Memory B cell (primary cell): Measurements from ENCODE around the gene DPP10.
"Not testable (repeated sequence)": the region's sequence is repeated elsewhere in the genome, so short reads cannot be mapped to it uniquely, and the experiment has no call there.

Experiments
- ATAC-seq: fragments of 150-1000 bp; cut with Tn5 transposase; 2 replicates; pipeline ENCODE4 v1.10.0; 2021; ENCODE audit warnings: low read depth, mild to moderate bottlenecking, moderate library complexity
- DNase-seq, 2 donors: peaks; one replicate each; pipeline ENCODE4 v3.0.0; 2022; ENCODE audit warnings: low spot score in 2 of 2
- H3K27ac Mint-ChIP-seq: one replicate; pipeline ENCODE4 v1.8.0; 2022; ENCODE audit warnings: mild to moderate bottlenecking, moderate library complexity, mixed read lengths
- H3K27me3 Mint-ChIP-seq: one replicate; pipeline ENCODE4 v1.8.0; 2022; ENCODE audit warnings: mixed read lengths
- H3K36me3 Mint-ChIP-seq: one replicate; pipeline ENCODE4 v1.8.0; 2022; ENCODE audit warnings: mild to moderate bottlenecking, mixed read lengths
- H3K4me1 Mint-ChIP-seq: one replicate; pipeline ENCODE4 v1.8.0; 2022; ENCODE audit warnings: mixed read lengths
- H3K4me3 Mint-ChIP-seq: one replicate; pipeline ENCODE4 v1.8.0; 2022; ENCODE audit warnings: mild to moderate bottlenecking, moderate library complexity, mixed read lengths
- H3K9me3 Mint-ChIP-seq: one replicate; pipeline ENCODE4 v1.8.0; 2022; ENCODE audit warnings: mixed read lengths

The DPP10 gene

DNA sequence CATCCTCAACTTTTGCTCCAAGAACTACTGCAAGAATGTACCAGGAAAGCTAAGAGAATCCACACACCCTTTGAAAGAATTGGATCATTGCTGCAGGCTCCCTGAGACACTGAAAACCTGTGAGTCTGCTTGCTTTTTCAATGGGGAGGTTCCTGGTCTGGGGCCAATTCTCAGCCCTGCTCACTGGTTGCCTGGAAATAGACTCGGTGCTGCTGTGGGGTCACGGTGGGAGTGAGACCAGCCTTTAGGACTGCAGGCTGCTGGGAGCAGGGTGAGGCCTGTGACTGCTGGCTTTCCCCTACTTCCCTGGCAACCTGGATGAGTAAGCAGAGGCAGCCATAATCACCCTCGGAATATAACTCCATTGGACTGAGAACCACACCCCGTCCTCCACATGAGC lies 569.3 kb downstream of the DPP10 start:
- no peak for ATAC-seq
- Mint-ChIP-seq H3K9me3 (no peaks in the 10 kb centered on the region), H3K4me1 (no peaks in the 10 kb centered on the region), H3K27ac (no peak overlapping the region), H3K27me3 (no peaks in the 10 kb centered on the region), H3K36me3 (no peaks in the 10 kb centered on the region), H3K4me3 (no peak overlapping the region)
- no peak for DNase-seq

DNA sequence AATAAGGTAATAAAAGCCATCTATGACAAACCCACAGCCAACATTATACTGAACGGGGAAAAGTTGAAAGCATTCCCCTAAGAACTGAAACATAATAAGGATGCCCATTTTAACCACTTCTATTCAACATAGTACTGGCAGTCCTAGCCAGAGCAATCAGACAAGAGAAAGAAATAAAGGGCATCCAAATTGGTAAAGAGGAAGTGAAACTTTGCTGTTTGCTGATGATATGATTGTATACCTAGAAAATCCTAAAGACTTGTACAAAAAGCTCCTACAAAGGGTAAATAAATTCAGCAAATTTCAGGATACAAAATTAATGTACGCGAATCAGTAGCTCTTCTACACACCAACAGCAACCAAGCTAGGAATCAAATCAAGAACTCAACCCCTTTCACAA lies 579.6 kb downstream of the DPP10 start:
- ATAC-seq, H3K4me3 Mint-ChIP-seq, H3K36me3 Mint-ChIP-seq, DNase-seq, H3K27ac Mint-ChIP-seq, H3K27me3 Mint-ChIP-seq, H3K4me1 Mint-ChIP-seq: not testable (repeated sequence)
- peaks cover 27% of the 10 kb centered on the region for H3K9me3 Mint-ChIP-seq

DNA sequence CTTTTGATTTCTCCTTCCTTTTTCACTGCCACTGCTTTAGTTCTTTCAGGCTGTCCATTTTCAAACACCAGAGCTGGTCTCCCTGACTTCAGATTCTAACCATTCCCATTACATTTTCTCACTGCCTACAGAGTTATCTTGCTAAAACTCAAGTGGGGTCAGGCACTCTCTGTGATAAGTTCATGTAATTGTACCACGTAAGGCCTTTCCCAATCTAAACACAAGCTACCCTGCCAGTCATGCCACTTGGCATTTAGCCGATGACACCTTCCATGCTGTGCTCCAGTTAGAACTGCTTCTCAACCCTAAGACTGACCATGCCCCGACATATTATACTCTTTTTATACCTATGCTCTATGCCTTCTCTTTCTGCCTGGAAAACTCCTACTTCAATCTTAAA lies 592.4 kb downstream of the DPP10 start:
- ATAC-seq (no peak), DNase-seq (no peak)
- no peaks in the 10 kb centered on the region for H3K4me1 Mint-ChIP-seq
- H3K36me3 Mint-ChIP-seq, result no peaks in the 10 kb centered on the region
- H3K27ac Mint-ChIP-seq, result no peak overlapping the region
- peaks cover 15% of the 10 kb centered on the region for H3K9me3 Mint-ChIP-seq
- H3K4me3 Mint-ChIP-seq, result no peak overlapping the region
- H3K27me3 Mint-ChIP-seq, result no peaks in the 10 kb centered on the region

DNA sequence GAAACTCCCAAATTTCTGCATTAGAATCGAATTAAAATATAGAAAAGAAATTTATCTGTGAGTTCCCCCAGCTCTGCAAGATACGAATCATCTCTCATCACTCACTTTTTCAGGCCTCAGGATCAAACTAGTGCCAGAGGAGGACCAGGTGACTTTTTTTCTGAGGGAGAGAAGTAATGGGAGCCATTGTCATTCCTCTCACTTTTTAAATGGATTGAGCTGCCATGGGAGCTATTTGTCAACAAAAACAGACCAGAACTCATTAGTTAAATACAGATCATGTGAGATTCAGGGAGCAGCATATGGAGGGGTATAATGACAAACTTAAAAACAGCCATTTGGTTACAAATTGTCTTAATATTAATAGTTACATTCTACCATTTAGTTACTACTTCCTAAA lies 594.4 kb downstream of the DPP10 start:
- ATAC-seq (no peak), DNase-seq (no peak)
- peaks cover 9% of the 10 kb centered on the region for H3K9me3 Mint-ChIP-seq
- H3K27me3 Mint-ChIP-seq, result no peaks in the 10 kb centered on the region
- H3K4me1 Mint-ChIP-seq, result no peaks in the 10 kb centered on the region
- no peaks in the 10 kb centered on the region for H3K36me3 Mint-ChIP-seq
- no peak overlapping the region for H3K27ac Mint-ChIP-seq
- H3K4me3 Mint-ChIP-seq, result no peak overlapping the region

DNA sequence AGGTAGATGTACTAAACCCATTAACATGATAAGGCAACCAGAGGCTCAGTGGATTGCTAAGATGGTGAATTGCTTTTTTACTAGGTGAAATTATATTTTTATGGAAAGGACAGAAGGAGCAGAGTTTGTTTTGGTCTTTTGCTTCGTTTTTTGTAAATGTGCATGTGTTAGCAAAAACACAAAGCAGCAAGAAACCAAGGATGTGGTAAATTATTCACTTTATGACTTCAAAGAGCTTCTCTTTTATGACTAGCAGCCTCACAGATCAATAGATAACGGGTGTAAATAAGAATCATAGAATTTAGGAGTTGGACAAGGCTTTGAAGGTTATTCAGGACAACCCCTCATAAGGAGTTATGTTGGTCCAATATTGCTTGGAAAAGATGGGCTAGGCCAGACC lies 615.0 kb downstream of the DPP10 start:
- ATAC-seq, result no peak
- peaks cover 5% of the 10 kb centered on the region for H3K9me3 Mint-ChIP-seq
- no peaks in the 10 kb centered on the region for H3K27me3 Mint-ChIP-seq
- H3K27ac Mint-ChIP-seq, result no peak overlapping the region
- DNase-seq, result no peak
- H3K36me3 Mint-ChIP-seq, result no peaks in the 10 kb centered on the region
- H3K4me3 Mint-ChIP-seq, result no peak overlapping the region
- H3K4me1 Mint-ChIP-seq, result no peaks in the 10 kb centered on the region

DNA sequence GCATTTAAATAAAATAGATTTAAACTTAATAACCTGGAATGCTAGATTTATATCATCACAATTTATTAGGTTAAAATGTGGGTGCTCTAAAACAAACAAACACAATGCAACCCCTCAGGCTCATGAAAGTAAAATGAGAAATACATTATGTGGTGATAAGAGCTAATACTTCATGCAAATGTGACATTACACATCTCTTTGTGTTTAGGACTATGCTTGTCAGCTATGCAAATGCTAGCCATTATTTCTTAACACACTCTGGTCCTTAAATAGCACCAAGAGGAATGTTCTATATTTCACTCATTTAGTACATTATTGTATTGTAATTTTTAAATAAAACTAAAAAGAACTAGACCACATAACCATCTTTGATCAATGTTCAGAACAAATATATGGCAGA lies 627.6 kb downstream of the DPP10 start:
- no peak overlapping the region for H3K4me3 Mint-ChIP-seq
- H3K9me3 Mint-ChIP-seq, result peaks cover 3% of the 10 kb centered on the region
- ATAC-seq (no peak), DNase-seq (no peak)
- H3K27me3 Mint-ChIP-seq, result no peaks in the 10 kb centered on the region
- H3K27ac Mint-ChIP-seq, result no peak overlapping the region
- no peaks in the 10 kb centered on the region for H3K4me1 Mint-ChIP-seq
- no peaks in the 10 kb centered on the region for H3K36me3 Mint-ChIP-seq

DNA sequence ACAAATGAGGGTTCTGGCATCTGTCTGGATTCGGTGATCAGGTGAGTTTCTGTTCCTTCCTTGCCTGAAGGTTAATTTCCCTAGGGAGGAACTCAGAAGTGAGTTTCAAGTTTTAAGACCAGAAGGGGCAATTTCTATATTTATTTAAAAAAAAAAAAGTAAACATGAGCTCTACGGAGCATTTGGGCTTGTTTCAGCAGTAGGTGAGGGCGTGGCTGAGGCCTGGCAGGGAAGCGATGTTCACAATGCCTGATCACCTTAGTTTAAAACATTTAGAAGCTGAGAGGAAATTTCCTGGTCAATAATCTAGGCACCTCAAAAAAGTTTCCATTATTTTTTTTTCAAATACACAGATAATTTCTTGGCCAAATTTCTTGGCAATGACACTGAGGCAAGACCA lies 629.1 kb downstream of the DPP10 start:
- Mint-ChIP-seq H3K9me3 (peaks cover 3% of the 10 kb centered on the region), H3K27ac (no peak overlapping the region), H3K4me1 (no peaks in the 10 kb centered on the region), H3K4me3 (no peak overlapping the region), H3K36me3 (no peaks in the 10 kb centered on the region), H3K27me3 (no peaks in the 10 kb centered on the region)
- DNase-seq (no peak), ATAC-seq (no peak)

DNA sequence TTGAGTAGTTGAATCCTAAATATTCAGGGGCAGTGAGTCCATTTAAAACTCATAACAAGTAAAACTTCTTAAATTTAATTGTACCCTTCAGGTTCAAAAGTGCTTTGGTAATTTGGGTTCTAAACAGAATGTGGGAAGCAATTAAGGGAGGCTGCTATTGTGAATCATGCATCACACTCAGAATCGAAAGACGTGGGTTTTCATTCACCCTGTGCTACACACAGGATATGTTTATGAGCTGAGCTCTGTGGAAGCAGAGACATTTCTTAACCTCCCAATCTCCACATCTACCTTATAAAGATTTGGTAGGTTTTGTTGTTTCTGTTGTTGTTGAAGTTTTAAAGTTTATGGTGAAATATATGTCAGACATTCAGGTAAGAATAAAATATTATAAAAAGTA lies 633.4 kb downstream of the DPP10 start:
- Mint-ChIP-seq H3K9me3 (peaks cover 1% of the 10 kb centered on the region), H3K27ac (no peak overlapping the region), H3K4me1 (no peaks in the 10 kb centered on the region), H3K36me3 (no peaks in the 10 kb centered on the region), H3K27me3 (no peaks in the 10 kb centered on the region), H3K4me3 (no peak overlapping the region)
- ATAC-seq (no peak), DNase-seq (no peak)

DNA sequence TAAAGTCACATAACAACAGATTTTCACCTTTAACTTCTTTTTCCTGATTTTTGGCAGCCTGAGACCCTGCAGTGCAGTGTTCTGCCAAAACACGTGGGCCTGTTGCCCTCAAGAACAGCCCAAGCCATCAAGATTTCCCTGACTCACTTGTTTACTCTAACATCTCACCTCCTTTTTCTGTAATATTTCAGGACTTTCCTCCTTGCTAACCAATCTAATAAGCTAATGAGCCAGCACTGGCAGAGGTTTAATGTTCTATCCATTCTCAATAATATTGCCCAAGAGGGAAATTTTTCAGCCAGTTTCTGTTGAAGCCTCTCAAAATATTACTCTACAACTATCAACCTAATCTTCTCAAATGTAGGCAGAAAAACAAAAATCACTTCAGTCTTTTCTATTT lies 635.2 kb downstream of the DPP10 start:
- ATAC-seq, result no peak
- Mint-ChIP-seq H3K27me3 (no peaks in the 10 kb centered on the region), H3K27ac (no peak overlapping the region), H3K4me1 (no peaks in the 10 kb centered on the region), H3K36me3 (no peaks in the 10 kb centered on the region), H3K9me3 (peaks cover 1% of the 10 kb centered on the region), H3K4me3 (no peak overlapping the region)
- DNase-seq, result no peak

DNA sequence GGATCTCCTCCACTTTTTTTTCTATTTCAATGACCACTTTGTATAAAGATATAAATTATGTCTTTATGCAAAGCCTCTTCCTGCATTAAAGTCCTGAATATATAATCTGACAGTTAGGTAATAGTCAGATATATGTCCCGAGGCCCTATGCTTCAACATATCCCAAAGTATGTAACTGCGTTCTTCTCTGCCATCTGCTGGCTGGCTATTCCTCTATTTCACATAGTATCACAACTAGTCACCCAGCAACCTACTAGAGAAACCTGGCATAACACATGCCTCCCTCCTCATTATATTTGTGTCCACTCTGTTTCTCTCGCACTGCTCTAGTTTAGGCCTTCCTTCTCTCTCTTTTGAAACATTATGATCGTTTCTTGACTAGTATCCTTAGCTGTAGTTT lies 640.8 kb downstream of the DPP10 start:
- no peak overlapping the region for H3K4me3 Mint-ChIP-seq
- no peak for DNase-seq
- ATAC-seq, result no peak
- no peaks in the 10 kb centered on the region for H3K4me1 Mint-ChIP-seq
- peaks cover 1% of the 10 kb centered on the region for H3K9me3 Mint-ChIP-seq
- H3K27ac Mint-ChIP-seq, result no peak overlapping the region
- H3K27me3 Mint-ChIP-seq, result no peaks in the 10 kb centered on the region
- no peaks in the 10 kb centered on the region for H3K36me3 Mint-ChIP-seq

DNA sequence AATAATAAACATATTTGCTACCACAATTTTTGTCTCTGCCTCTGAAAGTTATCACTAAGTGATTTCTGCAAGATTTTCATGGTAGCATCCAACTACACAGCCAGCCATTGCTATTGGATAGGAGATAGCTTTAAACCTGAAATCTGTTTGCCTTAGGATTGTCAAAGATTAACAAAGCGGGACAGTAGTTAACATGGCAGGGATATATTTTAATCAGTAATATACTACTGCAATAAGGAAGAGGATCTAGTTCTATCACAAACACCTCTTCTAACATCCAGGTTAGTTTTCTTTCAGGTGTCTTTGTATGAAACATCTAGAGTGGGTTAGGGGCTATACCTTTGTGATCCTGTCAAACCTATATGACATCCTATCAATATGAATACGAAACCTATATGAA lies 641.3 kb downstream of the DPP10 start:
- Mint-ChIP-seq H3K4me3 (no peak overlapping the region), H3K36me3 (no peaks in the 10 kb centered on the region), H3K9me3 (peaks cover 1% of the 10 kb centered on the region), H3K4me1 (no peaks in the 10 kb centered on the region), H3K27ac (no peak overlapping the region), H3K27me3 (no peaks in the 10 kb centered on the region)
- no peak for DNase-seq
- no peak for ATAC-seq

DNA sequence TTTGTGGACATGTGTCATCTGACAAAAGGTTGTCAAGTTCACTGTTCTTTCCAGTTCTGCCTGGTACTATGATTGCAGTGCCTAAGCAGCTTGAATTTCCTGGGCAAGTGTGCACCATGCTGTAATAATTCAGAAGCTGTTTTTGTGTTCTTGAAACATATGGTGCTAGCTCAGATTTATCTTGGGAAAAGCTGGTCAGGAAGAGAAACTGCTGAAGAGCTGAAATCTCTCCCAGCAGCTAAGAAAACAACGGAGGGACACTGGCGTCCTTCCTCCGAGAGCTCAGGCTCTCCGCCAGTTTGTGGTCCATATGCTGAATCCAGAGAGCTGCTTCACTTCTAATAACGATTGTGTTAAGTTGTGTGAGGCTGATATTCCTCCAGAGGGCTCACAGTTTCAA lies 642.0 kb downstream of the DPP10 start:
- Mint-ChIP-seq H3K36me3 (no peaks in the 10 kb centered on the region), H3K4me1 (no peaks in the 10 kb centered on the region), H3K9me3 (peaks cover 3% of the 10 kb centered on the region)

DNA sequence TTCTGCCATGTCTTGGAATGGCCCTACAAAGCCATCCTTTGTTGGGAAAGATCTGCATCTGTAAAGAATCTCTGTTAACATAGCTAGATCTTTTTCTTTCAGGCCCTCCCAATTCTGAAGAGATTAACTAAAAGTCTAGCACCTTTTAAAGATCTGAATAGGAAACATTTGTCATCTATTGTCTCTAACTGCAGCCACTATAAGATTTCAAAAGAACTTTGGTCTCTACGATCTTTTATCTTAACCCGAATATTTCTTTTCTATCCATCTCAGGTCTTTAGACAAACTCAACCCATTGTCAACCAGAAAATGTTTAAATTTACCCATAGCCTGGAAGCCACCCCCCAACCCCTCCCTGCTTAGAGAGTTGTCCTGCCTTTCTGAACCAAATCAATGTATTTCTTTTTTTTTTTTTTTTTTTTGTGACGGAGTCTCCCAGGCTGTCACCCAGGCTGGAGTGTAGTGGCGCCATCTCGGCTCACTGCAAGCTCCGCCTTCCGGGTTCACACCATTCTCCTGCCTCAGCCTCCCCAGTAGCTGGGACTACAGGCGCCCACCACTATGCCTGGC lies 643.7 kb downstream of the DPP10 start:
- H3K36me3 Mint-ChIP-seq, DNase-seq, H3K4me1 Mint-ChIP-seq, H3K27me3 Mint-ChIP-seq, ATAC-seq, H3K4me3 Mint-ChIP-seq, H3K27ac Mint-ChIP-seq, H3K9me3 Mint-ChIP-seq: not testable (repeated sequence)

More for the DNA sequence above, 642.0 kb downstream of the DPP10 start:
- no peaks in the 10 kb centered on the region for H3K27me3 Mint-ChIP-seq
- H3K27ac Mint-ChIP-seq, result no peak overlapping the region
- DNase-seq (no peak), ATAC-seq (no peak)
- H3K4me3 Mint-ChIP-seq, result no peak overlapping the region

DNA sequence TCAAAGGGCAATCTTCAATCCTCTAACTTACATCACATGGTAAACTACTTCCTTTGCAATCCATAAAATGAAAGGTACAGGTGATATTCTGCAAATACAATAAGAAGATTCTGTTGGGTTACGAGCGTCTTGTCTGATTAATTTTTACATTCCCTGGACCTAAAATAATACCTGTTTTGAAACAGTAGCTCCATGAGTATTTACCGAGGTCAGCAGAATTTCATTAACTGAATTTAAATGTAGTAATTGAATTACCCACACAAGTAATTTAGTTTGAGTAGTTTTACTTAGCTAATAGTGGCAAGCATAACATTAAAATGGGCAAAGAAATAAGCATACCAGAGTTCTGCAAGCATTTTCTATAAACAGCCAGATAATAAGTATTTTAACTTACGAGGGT lies 652.0 kb downstream of the DPP10 start:
- Mint-ChIP-seq H3K27ac (no peak overlapping the region), H3K9me3 (peaks cover 3% of the 10 kb centered on the region), H3K27me3 (no peaks in the 10 kb centered on the region), H3K4me3 (no peak overlapping the region), H3K4me1 (no peaks in the 10 kb centered on the region), H3K36me3 (no peaks in the 10 kb centered on the region)
- DNase-seq (no peak), ATAC-seq (no peak)

DNA sequence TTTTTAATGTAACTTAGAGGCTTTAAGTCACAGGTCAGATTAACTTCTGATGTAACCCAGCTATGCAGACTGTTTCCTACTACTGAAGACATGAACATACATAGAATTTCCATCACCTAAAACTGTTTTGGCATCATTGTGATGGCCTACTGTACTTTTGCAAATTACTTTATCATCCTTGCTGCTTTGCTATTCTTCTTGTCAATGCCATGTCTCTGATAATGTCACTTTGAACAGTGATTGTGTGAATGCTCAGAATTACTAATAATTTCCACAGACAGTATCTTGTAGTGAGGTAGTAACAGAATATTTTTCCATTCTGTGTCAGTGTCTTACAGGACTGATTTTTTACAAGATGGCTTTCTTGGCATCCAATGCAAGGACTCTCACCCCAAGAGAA lies 663.5 kb downstream of the DPP10 start:
- H3K4me1 Mint-ChIP-seq, result no peaks in the 10 kb centered on the region
- H3K36me3 Mint-ChIP-seq, result no peaks in the 10 kb centered on the region
- DNase-seq (no peak), ATAC-seq (no peak)
- no peaks in the 10 kb centered on the region for H3K27me3 Mint-ChIP-seq
- no peak overlapping the region for H3K27ac Mint-ChIP-seq
- no peak overlapping the region for H3K4me3 Mint-ChIP-seq
- H3K9me3 Mint-ChIP-seq, result peaks cover 1% of the 10 kb centered on the region
